HepG2 (cell line): ENCODE measurements around the gene SHBG. TPM values are rescaled to one million over a fixed set of nuclear protein-coding genes. Genes with fewer than 3 reads are reported as not detected.

Experiments
- ATAC-seq: fragments of 200-7000 bp; cut with Tn5 transposase; 3 replicates; pipeline ENCODE4 v1.9.1; 2020; ENCODE audit warnings: mild to moderate bottlenecking, moderate library complexity
- BruUV-seq: library from RNA; stranded (reverse); fragments of 400-500 nt; replicated peaks from 2 replicates; lab custom pipeline; 2021; lab: Mats Ljungman, UMichigan
- CTCF ChIA-PET: fragments of 300-600 bp; formaldehyde crosslinking; extraction: SDS; loops from one replicate; lab custom pipeline; 2021; ENCODE audit warnings: low total read pairs, inconsistent platforms, low intra/inter-chr PET ratio; lab: Yijun Ruan, JAX
- POLR2A ChIA-PET: fragments of 350-600 bp; sonication (Branson Sonifier 250); formaldehyde crosslinking; loops from one replicate; lab custom pipeline; 2020; ENCODE audit warnings: antibody characterized with exemption, inconsistent platforms; lab: Yijun Ruan, JAX
- DNase-seq: peaks from one replicate; pipeline ENCODE4 v3.0.0-alpha.2; 2015; ENCODE audit warnings: low spot score
- FAIRE-seq: peaks from 3 replicates; lab custom pipeline; 2011; peaks lifted over from hg19 to GRCh38; lab: Jason Lieb, UNC
- H2AFZ ChIP-seq: one replicate; pipeline ENCODE4 v1.6.1; 2011; ENCODE audit warnings: low read length, inconsistent platforms
- H3K27ac ChIP-seq: fragments of 300-600 bp; 3 replicates; pipeline ENCODE4 v1.8.0; 2011; ENCODE audit warnings: mixed run types, mild to moderate bottlenecking, mixed read lengths, low read length, inconsistent platforms; ENCODE audit not compliant: insufficient read depth; ENCODE audit errors: extremely low read length
- H3K27me3 ChIP-seq, 2 experiments: fragments of 200-600 bp in 1 of 2; 2 replicates in 1 of 2; 3 replicates in 1 of 2; pipeline versions ENCODE4 v1.6.0 to v1.8.0; 2011; ENCODE audit warnings: low read length in 2 of 2, mild to moderate bottlenecking in 2 of 2, moderate library complexity in 2 of 2, inconsistent platforms in 1 of 2; ENCODE audit not compliant: insufficient read depth in 2 of 2, control insufficient read depth in 1 of 2
- H3K36me3 ChIP-seq, 2 experiments: fragments of 200-600 bp in 1 of 2; replicated peaks in 1 of 2; 2 replicates in 1 of 2; 3 replicates in 1 of 2; pipeline versions ENCODE4 v1.5.1 to v1.8.0; 2011; ENCODE audit warnings: low read length in 2 of 2, inconsistent platforms in 1 of 2; ENCODE audit not compliant: insufficient read depth in 2 of 2, control insufficient read depth in 1 of 2
- H3K4me1 ChIP-seq: 2 replicates; pipeline ENCODE4 v1.5.1; 2012; ENCODE audit warnings: low read length, inconsistent platforms; ENCODE audit not compliant: insufficient read depth
- H3K4me2 ChIP-seq: 2 replicates; pipeline ENCODE4 v1.6.0; 2011; ENCODE audit warnings: low read depth, low read length, inconsistent platforms
- H3K4me3 ChIP-seq, 3 experiments: fragments of 200-600 bp in 1 of 3; sonication (generic), shearing (Covaris generic) in 1 of 3; replicated peaks in 1 of 3; 2 replicates each; pipeline ENCODE4 v1.5.1; 2011 to 2016; ENCODE audit warnings: low read length in 3 of 3, inconsistent platforms in 2 of 3, low read depth in 2 of 3, mild to moderate bottlenecking in 2 of 3, control low read depth in 1 of 3, mixed read lengths in 1 of 3; ENCODE audit not compliant: insufficient read depth in 1 of 3
- H3K79me2 ChIP-seq: one replicate; pipeline ENCODE4 v1.6.1; 2011; ENCODE audit warnings: low read length, inconsistent platforms; ENCODE audit not compliant: insufficient read depth
- H3K9ac ChIP-seq: 2 replicates; pipeline ENCODE4 v1.6.0; 2011; ENCODE audit warnings: mild to moderate bottlenecking, low read depth, low read length, inconsistent platforms; ENCODE audit not compliant: insufficient read depth
- H3K9me3 ChIP-seq: 2 replicates; pipeline ENCODE4 v1.5.1; 2012; ENCODE audit warnings: mild to moderate bottlenecking, low read length
- H4K20me1 ChIP-seq: 2 replicates; pipeline ENCODE4 v1.6.0; 2011; ENCODE audit warnings: inconsistent platforms, mild to moderate bottlenecking, low read length, moderate library complexity; ENCODE audit not compliant: insufficient read depth
- ATAD3A ChIP-seq: sonication (generic); formaldehyde crosslinking; IDR thresholded peaks from 2 replicates; pipeline ENCODE4 v1.4.0; 2020; ENCODE audit warnings: missing genetic modification reagents
- KDM1A ChIP-seq: IDR thresholded peaks from 2 replicates; pipeline ENCODE4 v1.6.1; 2016; ENCODE audit warnings: missing compliant biosample characterization
- TBP ChIP-seq: sonication (generic); formaldehyde crosslinking; IDR thresholded peaks from 2 replicates; pipeline ENCODE4 v1.5.0; 2020; ENCODE audit warnings: missing genetic modification reagents
- USF2 ChIP-seq, 2 experiments: sonication (generic) in 1 of 2; formaldehyde crosslinking in 1 of 2; IDR thresholded peaks; 2 replicates each; pipeline versions ENCODE4 v1.5.1 to v1.6.1; 2011 to 2020; ENCODE audit warnings: borderline replicate concordance in 1 of 2, low read depth in 1 of 2, low read length in 1 of 2, mild to moderate bottlenecking in 1 of 2, missing genetic modification reagents in 1 of 2, moderate library complexity in 1 of 2
- ZNF615 ChIP-seq: sonication (generic); formaldehyde crosslinking; IDR thresholded peaks from 2 replicates; pipeline ENCODE4 v1.5.0; 2020; ENCODE audit warnings: mild to moderate bottlenecking, missing genetic modification reagents, borderline replicate concordance
- ZNF652 ChIP-seq: IDR thresholded peaks from 2 replicates; pipeline ENCODE4 v1.6.1; 2016; ENCODE audit warnings: low read depth, borderline replicate concordance
- ZNF747 ChIP-seq: sonication (generic); formaldehyde crosslinking; IDR thresholded peaks from 2 replicates; pipeline ENCODE4 v1.8.1; 2023; ENCODE audit warnings: missing genetic modification reagents, mild to moderate bottlenecking, borderline replicate concordance
- WGBS: methylation state at CpG from one replicate; pipeline ENCODE4 v1.1.6; 2017; ENCODE audit warnings: low lambda C conversion rate; 5-methylcytosine and 5-hydroxymethylcytosine counted together
- in situ Hi-C: cut with HindIII; loops from 2 replicates; pipeline ENCODE4 v1.10.0; 2017; ENCODE audit warnings: low pct_unique_long_range_greater_than_20kb; ENCODE audit not compliant: extremely low pct_ligation_motif_present
- intact Hi-C: fragments of 100-400 bp; cut with micrococcal nuclease; formaldehyde crosslinking; loops from one replicate; pipeline ENCODE4 v1.10.0; 2022; ENCODE audit not compliant: unreplicated experiment
- polyA plus RNA-seq, 8 experiments: library from polyadenylated mRNA; depleted of rRNA in 3 of 8; stranded (reverse) in 7 of 8; unstranded in 1 of 8; fragments of >200 nt; fragmentation: Illumina TruSeq in 4 of 8; extraction: Trizol in 4 of 8; gene quantifications; 2 replicates each; pipeline versions ENCODE4 v1.2.1 to v1.2.3, GENCODE V29; 2011 to 2016; ENCODE audit warnings: low read depth in 4 of 8, missing spikeins in 1 of 8, mixed read lengths in 1 of 8; ENCODE audit not compliant: insufficient read depth in 1 of 8
- total RNA-seq, 5 experiments: library from RNA; depleted of rRNA; stranded (reverse); fragments of >200 nt; fragmentation: Illumina TruSeq; extraction: Trizol; gene quantifications; 2 replicates each; pipeline ENCODE4 v1.2.3, GENCODE V29; 2016; ENCODE audit warnings: low read depth in 1 of 5
- TF ChIP-seq, protein P1 (sequence below): sonication (generic); formaldehyde crosslinking; IDR thresholded peaks from 2 replicates; pipeline ENCODE4 v1.4.0; 2020; ENCODE audit warnings: missing genetic modification reagents, borderline replicate concordance

The SHBG gene
- total and polyA plus RNA-seq, 2 of the 13 experiments (the other 11 are each of a cell fraction or from before 2014, with no cell fraction given), result 4.0 to 6.1 TPM

- BruUV-seq, result no TSS peak
- ATAC-seq, result no peak
These were observed 27.1 kb downstream of the SHBG start for GRCh38 chr17:7656958-7657609.

More at GRCh38 chr17:7656958-7657609, 27.1 kb downstream of the SHBG start:
- CTCF ChIA-PET, result no interaction called here
- in situ Hi-C loops (no loop called here), intact Hi-C loops (no loop called here)
- H3K27me3 ChIP-seq, result peaks cover 1 to 36% of the 10 kb centered on the region in 2 experiments; a peak in 4 of 5 replicates
- no peaks in the 10 kb centered on the region for H4K20me1 ChIP-seq
- H3K4me3 ChIP-seq, result no peak overlapping the region
- POLR2A ChIA-PET, result no interaction called here
- H2AFZ ChIP-seq, result no peak overlapping the region
- H3K36me3 ChIP-seq, result no peaks in the 10 kb centered on the region
- no peaks in the 10 kb centered on the region for H3K79me2 ChIP-seq
- WGBS, result 62% methylated on average over 10 of the region's 10 CpGs
- TF ChIP-seq, protein P1, sequence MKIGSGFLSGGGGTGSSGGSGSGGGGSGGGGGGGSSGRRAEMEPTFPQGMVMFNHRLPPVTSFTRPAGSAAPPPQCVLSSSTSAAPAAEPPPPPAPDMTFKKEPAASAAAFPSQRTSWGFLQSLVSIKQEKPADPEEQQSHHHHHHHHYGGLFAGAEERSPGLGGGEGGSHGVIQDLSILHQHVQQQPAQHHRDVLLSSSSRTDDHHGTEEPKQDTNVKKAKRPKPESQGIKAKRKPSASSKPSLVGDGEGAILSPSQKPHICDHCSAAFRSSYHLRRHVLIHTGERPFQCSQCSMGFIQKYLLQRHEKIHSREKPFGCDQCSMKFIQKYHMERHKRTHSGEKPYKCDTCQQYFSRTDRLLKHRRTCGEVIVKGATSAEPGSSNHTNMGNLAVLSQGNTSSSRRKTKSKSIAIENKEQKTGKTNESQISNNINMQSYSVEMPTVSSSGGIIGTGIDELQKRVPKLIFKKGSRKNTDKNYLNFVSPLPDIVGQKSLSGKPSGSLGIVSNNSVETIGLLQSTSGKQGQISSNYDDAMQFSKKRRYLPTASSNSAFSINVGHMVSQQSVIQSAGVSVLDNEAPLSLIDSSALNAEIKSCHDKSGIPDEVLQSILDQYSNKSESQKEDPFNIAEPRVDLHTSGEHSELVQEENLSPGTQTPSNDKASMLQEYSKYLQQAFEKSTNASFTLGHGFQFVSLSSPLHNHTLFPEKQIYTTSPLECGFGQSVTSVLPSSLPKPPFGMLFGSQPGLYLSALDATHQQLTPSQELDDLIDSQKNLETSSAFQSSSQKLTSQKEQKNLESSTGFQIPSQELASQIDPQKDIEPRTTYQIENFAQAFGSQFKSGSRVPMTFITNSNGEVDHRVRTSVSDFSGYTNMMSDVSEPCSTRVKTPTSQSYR (CRISPR knock-in tag), result 0 out of 2 replicates have a peak, but pooled peaks have one; percentile 14
- TF ChIP-seq ZNF747 (CRISPR knock-in tag) (no peak), KDM1A (no peak), ATAD3A (CRISPR knock-in tag) (no peak), TBP (CRISPR knock-in tag) (no peak), ZNF615 (CRISPR knock-in tag) (no peak), ZNF652 (CRISPR knock-in tag) (peak; percentile 82), USF2 (IDR thresholded peaks at IDR 0.05; ENCODE audit: low read depth, low read length) (no peak), USF2 (CRISPR knock-in tag; IDR thresholded peaks at IDR 0.05; ENCODE audit: borderline replicate concordance) (no peak)
- H3K4me1 ChIP-seq, result no peaks in the 10 kb centered on the region
- FAIRE-seq, result no peak
- H3K9me3 ChIP-seq, result no peaks in the 10 kb centered on the region
- DNase-seq, result no peak
- no peak overlapping the region for H3K4me2 ChIP-seq
- H3K9ac ChIP-seq, result no peak overlapping the region
- H3K27ac ChIP-seq, result no peak overlapping the region
